HG03175 (cell line): ENCODE data around the gene PTPRZ1.

ENCODE experiments used
- ATAC-seq: cut with Tn5 transposase; IDR thresholded peaks from one replicate; pipeline ENCODE4 v1.9.1; 2021; ENCODE audit warnings: mild to moderate bottlenecking, moderate library complexity; ENCODE audit not compliant: unreplicated experiment

Gene PTPRZ1

GRCh38 chr7:122100021-122100420 is 227.1 kb downstream of the PTPRZ1 start:
- no peak for ATAC-seq

- ATAC-seq: no peak
Observed at GRCh38 chr7:122103064-122103463, 230.1 kb downstream of the PTPRZ1 start.
